Activated T-helper 1 cell treated with anti-CD3 and anti-CD28 coated beads, Interleukin-12 subunit alpha, Interleukin-12 subunit beta, Interleukin-2, Interleukin-4 antibody, amounts not matched to agents 30 ng/mL and 10 ng/mL and 1 ng/mL, durations not matched to agents 14 hours and 24 hours and 36 hours (primary cell): ENCODE measurements around the gene CD164L2. TPM values are rescaled to one million over a fixed set of nuclear protein-coding genes. Genes with fewer than 3 reads are reported as not detected.

Source experiments
- DNase-seq: peaks from one replicate; pipeline ENCODE4 v3.0.0; 2021; ENCODE audit warnings: low spot score
- H3K27ac Mint-ChIP-seq: one replicate; pipeline ENCODE4 v1.8.0; 2021; ENCODE audit warnings: mild to moderate bottlenecking, mixed read lengths
- H3K27me3 Mint-ChIP-seq: one replicate; pipeline ENCODE4 v1.8.0; 2022; ENCODE audit warnings: mild to moderate bottlenecking, moderate library complexity, mixed read lengths; ENCODE audit not compliant: insufficient read depth
- H3K36me3 Mint-ChIP-seq: one replicate; pipeline ENCODE4 v1.8.0; 2021; ENCODE audit warnings: low read depth, mixed read lengths
- H3K4me1 Mint-ChIP-seq: one replicate; pipeline ENCODE4 v1.8.0; 2021; ENCODE audit warnings: low read depth, mixed read lengths
- H3K4me3 Mint-ChIP-seq: one replicate; pipeline ENCODE4 v1.8.0; 2021; ENCODE audit warnings: mild to moderate bottlenecking, moderate library complexity, mixed read lengths
- H3K9me3 Mint-ChIP-seq: one replicate; pipeline ENCODE4 v1.8.0; 2021; ENCODE audit warnings: mixed read lengths
- intact Hi-C: fragments of 100-400 bp; cut with micrococcal nuclease; formaldehyde crosslinking; loops from one replicate; pipeline ENCODE4 v1.15.1; 2024
- total RNA-seq: library from RNA; stranded (reverse); gene quantifications from 2 replicates; pipeline ENCODE4 v1.2.3, GENCODE V29; 2022

The CD164L2 gene
- total RNA-seq, 1 donor from 2014 or later = not detected

DNA sequence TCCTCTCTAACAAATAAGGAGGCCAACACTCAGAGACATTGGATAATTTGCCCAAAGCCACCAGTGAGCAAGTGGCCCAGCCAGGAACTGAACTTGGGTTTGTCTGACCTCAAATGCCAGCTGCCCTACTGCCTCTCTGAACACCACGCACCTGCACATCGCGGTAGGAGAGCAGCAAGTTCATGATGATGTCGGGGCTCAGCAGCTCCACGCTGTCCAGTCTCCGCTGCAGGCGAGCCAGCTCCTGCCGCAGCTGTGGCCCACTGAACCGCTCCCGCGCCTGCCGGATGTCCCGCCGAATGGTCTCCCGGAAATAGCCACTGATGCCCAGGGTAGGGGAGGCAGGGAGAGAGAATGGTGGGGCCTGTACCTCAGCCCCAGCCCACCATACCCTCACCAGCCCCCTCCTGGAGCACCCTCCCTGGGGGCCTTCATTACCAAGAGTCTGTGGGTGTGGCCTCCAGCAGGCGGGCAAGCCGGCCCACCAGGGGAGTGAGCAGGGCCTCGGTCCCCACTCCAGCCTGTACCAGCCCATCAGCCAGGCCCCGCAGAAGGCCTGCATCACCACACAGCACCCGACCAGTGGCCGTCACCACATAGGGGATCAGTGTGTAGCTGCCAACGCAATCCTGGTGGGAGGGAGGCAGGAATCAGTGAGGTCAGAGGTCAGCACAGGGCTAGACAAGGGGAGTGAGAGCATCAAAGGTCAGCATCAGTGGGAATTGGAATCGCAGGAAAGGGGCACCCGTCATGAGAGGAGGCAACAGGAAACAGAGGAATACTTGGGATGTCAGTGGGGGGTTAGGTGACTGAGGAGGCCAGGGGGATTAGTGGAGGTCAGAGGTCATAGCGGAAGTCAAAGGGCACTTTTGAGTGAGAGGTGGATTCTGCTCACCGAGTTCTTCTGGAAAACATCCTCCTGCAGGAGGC lies 19.1 kb downstream of the CD164L2 start:
- H3K27ac Mint-ChIP-seq = peak overlapping the region; percentile 14
- DNase-seq = no peak
- H3K4me3 Mint-ChIP-seq = peak overlapping the region; percentile 37
- no peaks in the 10 kb centered on the region for H3K36me3 Mint-ChIP-seq
- no peaks in the 10 kb centered on the region for H3K9me3 Mint-ChIP-seq
- no peaks in the 10 kb centered on the region for H3K27me3 Mint-ChIP-seq
- intact Hi-C loops = loop anchor here (2.0 kb wide), 1 partner anchor 409 kb away; the partner anchor contains the start of gene STX12
- H3K4me1 Mint-ChIP-seq = peaks cover 39% of the 10 kb centered on the region

DNA sequence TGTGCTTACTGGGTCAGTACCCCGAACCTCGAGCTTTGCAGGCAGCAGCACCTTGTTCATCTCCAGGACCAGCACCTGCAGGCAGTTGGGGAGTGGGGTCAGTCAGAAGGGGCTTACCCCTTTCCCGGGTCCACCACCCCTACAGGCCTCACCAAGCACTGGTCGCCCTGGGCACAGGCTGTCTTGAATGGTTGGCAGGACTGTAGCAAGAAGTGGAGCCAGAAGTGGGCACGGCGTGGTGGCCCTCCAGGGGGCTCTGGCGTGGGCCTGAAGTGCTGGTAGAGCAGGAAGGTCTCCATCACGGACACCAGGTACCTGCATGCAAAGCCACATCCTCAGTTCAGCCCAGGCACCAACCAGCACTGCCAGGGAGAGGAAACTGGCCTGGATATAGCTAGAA lies 21.6 kb downstream of the CD164L2 start:
- intact Hi-C loops = no loop called here
- H3K27ac Mint-ChIP-seq = no peak overlapping the region
- H3K36me3 Mint-ChIP-seq = no peaks in the 10 kb centered on the region
- peaks cover 29% of the 10 kb centered on the region for H3K4me1 Mint-ChIP-seq
- no peaks in the 10 kb centered on the region for H3K27me3 Mint-ChIP-seq
- no peak for DNase-seq
- no peak overlapping the region for H3K4me3 Mint-ChIP-seq
- no peaks in the 10 kb centered on the region for H3K9me3 Mint-ChIP-seq

DNA sequence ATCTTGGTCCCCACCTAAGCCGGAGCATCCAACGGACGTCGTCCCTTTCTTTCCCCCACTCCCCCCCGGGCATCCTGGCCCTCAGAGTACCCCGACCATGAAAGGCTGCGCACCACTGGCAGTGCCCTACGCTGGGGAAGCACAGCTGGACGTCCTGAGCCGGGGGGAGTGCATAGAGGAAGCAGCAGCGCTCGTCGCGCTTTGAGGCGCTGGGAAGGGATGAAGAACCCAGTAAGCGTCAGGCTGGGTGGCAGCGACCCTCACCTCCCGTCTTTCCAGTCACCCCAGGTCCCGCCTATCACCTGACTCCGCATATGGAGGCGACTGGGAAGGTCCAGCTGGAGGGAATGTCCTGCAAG lies 22.1 kb downstream of the CD164L2 start:
- Mint-ChIP-seq H3K27me3 (no peaks in the 10 kb centered on the region), H3K36me3 (no peaks in the 10 kb centered on the region), H3K27ac (no peak overlapping the region), H3K4me1 (peaks cover 29% of the 10 kb centered on the region), H3K4me3 (peak overlapping the region; percentile 82), H3K9me3 (no peaks in the 10 kb centered on the region)
- DNase-seq = no peak
- intact Hi-C loops = no loop called here

DNA sequence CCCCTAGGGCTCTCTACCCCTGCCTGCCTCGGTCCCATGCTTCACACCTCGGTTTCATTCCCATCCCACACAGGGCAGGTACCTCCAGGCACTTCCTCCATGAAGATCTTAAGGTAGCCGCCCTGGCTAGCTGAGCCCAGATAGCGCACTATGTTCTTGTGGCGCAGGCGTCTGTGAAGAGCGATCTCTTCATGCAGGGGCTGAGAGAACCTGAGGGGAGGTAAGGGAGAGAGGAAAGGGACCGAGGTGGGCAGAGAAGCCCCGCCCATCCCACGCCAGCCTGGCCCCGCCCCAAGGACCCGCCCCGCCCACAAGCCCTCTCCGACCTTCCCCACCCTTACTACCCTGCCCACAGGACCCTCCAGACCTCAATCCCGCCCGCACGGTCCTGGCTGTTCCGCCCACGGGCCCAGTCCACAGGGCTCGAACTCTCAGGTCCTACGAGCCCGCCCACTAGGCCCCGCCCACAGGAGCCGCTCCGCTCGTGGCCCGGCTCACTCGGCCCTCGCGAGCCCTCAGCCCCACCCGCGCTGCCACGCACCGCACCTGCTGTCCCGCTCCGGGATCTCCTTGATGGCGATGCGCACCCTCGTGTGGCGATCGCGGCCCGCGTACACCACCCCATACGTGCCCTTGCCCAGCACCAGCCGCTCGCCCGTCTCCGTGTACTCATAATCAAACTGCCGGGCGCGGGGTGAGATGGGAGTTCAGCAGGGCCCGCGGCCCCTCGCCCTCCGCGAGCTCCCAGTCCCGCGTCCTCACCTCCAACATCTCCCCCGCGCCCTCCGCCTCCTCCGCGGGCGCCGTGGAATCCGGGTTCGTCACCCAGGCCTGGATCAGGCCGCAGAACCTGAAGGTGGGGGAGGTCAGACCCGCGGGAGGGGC lies 22.7 kb downstream of the CD164L2 start:
- DNase-seq = peak; percentile 47
- H3K9me3 Mint-ChIP-seq = no peaks in the 10 kb centered on the region
- H3K36me3 Mint-ChIP-seq = no peaks in the 10 kb centered on the region
- peaks cover 28% of the 10 kb centered on the region for H3K4me1 Mint-ChIP-seq
- H3K27me3 Mint-ChIP-seq = no peaks in the 10 kb centered on the region
- peak overlapping the region; percentile 33 for H3K27ac Mint-ChIP-seq
- intact Hi-C loops = no loop called here
- H3K4me3 Mint-ChIP-seq = peak overlapping the region; percentile 82

DNA sequence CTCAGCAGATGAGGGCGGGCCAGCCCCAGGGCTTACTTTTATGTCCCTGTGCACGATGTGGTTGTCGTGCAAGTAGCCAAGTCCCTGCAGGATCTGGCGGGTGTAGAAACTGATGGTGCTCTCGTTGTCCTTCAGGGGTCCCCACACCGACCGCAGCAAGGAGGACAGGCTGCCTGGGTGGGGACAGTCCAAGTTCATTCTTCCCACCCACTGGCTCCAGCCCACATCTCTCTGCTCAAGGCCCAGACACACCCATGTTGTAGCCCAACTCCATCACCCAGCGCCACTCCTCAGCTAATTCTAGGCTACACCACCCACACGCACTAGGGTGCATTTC lies 23.3 kb downstream of the CD164L2 start:
- Mint-ChIP-seq H3K27ac (peak overlapping the region; percentile 33), H3K9me3 (no peaks in the 10 kb centered on the region), H3K27me3 (no peaks in the 10 kb centered on the region), H3K4me3 (peak overlapping the region; percentile 82), H3K4me1 (peaks cover 23% of the 10 kb centered on the region), H3K36me3 (no peaks in the 10 kb centered on the region)
- DNase-seq = no peak
- intact Hi-C loops = no loop called here

DNA sequence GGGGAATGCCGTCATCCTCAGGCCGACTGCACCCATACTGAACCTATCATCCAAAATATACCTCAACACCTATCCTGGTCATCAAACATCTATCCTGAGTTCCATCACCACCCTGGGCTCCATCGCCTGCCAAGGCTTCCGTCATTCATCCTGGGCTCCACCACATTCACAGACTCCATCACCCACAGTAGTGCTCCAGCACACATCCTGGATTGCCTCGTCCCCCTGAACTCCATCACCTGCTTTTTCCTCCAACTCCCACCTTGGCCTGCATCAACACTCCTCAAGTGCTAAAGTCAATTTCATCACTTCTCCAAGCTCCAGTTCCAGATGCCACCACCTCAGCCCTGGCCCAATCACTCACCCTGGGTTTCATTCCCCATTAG lies 24.2 kb downstream of the CD164L2 start:
- Mint-ChIP-seq H3K27ac (peak overlapping the region; percentile 13), H3K4me3 (no peak overlapping the region)

DNA sequence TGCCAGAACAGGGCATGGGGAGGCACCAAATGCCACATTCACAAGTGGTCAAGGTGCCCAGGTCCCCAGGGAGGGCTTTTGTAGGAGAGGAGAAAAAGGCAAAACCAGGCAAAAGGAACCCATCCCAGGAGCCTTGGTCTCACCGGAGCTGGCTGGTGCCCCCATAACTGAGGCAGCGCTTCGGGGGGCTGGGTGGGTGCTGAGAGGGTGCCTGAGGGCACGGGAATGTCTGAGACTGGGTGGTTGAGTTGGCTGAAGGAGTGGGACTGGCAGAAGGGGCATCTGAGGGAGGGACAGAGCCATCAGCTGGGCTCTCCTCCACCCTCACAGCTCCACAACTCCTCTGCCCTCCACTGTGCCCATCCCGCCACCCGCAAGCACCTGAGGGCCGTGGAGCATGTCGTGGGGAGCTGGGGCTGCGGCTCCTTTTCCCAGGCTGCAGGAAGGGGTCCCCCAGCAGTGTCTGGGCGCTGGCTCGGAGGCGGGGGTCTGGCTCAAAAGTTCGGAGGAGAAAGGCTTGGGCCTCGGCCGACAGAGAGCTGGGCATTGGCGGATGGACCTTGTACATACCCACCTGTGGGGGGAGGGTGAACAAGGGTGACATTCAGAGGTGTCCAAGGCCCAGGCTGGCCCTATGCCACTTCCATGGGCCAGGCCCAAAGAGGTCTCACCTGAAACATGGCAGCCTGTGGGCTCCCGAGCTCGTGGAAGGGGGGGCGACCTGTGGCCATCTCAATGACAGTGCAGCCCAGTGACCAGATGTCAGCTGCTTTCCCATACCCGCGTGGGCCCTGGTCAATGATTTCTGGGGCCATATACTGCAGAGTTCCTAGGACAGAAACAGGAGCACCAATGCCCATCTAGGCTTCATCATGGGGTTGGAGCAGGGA lies 24.9 kb downstream of the CD164L2 start:
- Mint-ChIP-seq H3K36me3 (no peaks in the 10 kb centered on the region), H3K27ac (no peak overlapping the region), H3K4me3 (peak overlapping the region; percentile 58), H3K4me1 (peaks cover 22% of the 10 kb centered on the region), H3K9me3 (no peaks in the 10 kb centered on the region), H3K27me3 (no peaks in the 10 kb centered on the region)
- DNase-seq = no peak
- intact Hi-C loops = no loop called here

More for the DNA sequence above, 24.2 kb downstream of the CD164L2 start:
- intact Hi-C loops = no loop called here
- no peaks in the 10 kb centered on the region for H3K9me3 Mint-ChIP-seq
- peaks cover 22% of the 10 kb centered on the region for H3K4me1 Mint-ChIP-seq
- DNase-seq = no peak
- no peaks in the 10 kb centered on the region for H3K36me3 Mint-ChIP-seq
- H3K27me3 Mint-ChIP-seq = no peaks in the 10 kb centered on the region

DNA sequence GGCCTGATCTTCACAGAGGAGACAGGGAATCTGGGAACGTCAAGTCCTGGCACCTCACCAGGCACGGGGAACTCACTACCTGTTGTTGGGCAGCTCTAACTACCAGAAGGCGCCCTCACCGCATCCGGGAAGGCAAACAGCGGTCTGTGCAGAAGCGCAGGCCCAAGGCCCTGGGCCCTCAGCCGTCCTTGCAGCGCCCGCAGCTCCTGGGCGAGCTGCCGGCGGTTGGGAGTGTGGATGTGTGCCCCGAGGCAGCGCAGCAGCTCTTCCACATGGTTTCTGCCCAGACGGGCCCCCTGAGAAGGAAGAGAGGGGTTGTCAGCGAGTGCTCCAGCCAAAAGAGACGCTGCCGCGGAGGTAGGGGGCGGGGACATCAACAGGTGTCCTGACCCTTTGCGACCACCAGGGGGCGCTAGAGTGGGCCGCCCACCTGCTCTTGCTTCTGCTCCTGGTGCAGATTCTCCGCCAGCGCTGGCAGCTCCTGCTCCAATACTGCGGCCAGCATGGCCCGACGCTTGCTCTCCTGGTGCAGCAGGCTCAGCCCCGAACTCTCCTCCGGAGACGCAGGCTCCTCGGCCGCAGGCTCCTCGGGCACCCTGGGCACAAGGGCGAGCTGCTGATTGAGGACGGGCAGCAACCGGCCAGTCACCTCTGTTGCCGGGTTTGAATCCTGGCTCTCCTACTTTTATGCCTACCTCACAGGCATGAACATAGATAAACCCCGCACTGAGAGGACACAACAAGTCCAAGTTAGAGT lies 25.7 kb downstream of the CD164L2 start:
- H3K27ac Mint-ChIP-seq = peak overlapping the region; percentile 74
- H3K9me3 Mint-ChIP-seq = no peaks in the 10 kb centered on the region
- DNase-seq = peak; percentile 73
- intact Hi-C loops = loop anchor here (1.0 to 2.0 kb wide), 6 partner anchors 8 to 57 kb away; partner anchors contain the start of genes SYTL1 and TMEM222
- H3K36me3 Mint-ChIP-seq = no peaks in the 10 kb centered on the region
- H3K4me1 Mint-ChIP-seq = peaks cover 22% of the 10 kb centered on the region
- H3K4me3 Mint-ChIP-seq = peak overlapping the region; percentile 58
- no peaks in the 10 kb centered on the region for H3K27me3 Mint-ChIP-seq

DNA sequence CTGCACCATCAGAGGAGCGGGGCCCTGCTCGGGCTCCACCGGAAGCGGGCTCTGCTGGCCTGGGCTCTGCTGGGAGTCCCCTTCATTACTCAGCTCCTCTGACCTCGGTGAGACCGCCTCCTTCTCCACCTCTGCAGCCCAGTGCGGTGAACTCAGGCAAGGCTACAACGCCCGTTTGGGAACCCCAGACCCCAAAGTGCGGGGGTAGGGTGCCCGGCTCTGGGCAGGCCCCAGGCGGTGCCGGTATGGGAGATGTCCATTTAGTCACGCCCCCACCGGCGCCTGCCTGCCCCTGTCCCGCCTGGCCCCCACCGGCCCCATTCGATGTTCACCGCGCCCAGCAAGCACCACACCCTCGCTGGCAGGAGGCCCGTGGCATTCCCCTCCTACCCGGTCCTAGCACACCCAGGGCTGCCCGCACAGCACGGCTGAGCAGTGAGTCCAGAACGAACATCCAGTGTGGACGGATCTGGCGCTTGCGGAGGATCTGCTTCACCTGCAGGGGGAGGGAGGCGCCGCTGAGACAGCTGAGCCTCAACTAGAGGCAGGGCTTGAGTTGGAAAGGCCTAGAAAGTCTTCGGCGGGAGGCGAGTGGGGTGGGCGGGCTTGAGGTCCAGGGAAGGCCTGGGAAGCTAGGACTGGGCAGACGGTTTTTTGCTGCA lies 26.4 kb downstream of the CD164L2 start:
- no peaks in the 10 kb centered on the region for H3K27me3 Mint-ChIP-seq
- H3K27ac Mint-ChIP-seq = peak overlapping the region; percentile 74
- intact Hi-C loops = loop anchor here (1.0 to 2.0 kb wide), 6 partner anchors 9 to 56 kb away; partner anchors contain the start of genes SYTL1 and TMEM222
- H3K4me1 Mint-ChIP-seq = peaks cover 22% of the 10 kb centered on the region
- H3K4me3 Mint-ChIP-seq = peak overlapping the region; percentile 58
- H3K9me3 Mint-ChIP-seq = no peaks in the 10 kb centered on the region
- no peaks in the 10 kb centered on the region for H3K36me3 Mint-ChIP-seq
- no peak for DNase-seq

DNA sequence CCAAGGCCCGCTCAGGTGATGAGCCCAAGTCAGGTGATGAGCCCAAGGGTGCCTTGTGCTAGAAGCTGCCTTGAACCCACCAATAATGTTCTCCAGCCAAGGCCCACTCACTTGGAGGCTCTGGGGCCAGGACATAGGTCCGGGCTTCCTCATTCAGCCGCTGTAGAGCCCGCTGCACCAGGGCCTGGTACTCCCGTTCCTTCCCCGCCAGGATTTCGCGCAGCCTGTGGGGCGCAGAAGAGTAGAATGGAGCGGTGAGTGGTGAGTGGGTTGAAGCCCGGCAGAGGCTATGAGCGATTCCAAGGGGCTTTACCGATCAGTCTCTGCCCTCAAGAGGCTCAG lies 26.9 kb downstream of the CD164L2 start:
- DNase-seq = no peak
- Mint-ChIP-seq H3K9me3 (no peaks in the 10 kb centered on the region), H3K4me1 (peaks cover 22% of the 10 kb centered on the region), H3K27ac (no peak overlapping the region), H3K4me3 (peak overlapping the region; percentile 2), H3K27me3 (no peaks in the 10 kb centered on the region), H3K36me3 (peaks cover 3% of the 10 kb centered on the region)
- intact Hi-C loops = loop anchor here (2.0 kb wide), 1 partner anchor 55 kb away; no protein-coding TSS in a partner anchor

DNA sequence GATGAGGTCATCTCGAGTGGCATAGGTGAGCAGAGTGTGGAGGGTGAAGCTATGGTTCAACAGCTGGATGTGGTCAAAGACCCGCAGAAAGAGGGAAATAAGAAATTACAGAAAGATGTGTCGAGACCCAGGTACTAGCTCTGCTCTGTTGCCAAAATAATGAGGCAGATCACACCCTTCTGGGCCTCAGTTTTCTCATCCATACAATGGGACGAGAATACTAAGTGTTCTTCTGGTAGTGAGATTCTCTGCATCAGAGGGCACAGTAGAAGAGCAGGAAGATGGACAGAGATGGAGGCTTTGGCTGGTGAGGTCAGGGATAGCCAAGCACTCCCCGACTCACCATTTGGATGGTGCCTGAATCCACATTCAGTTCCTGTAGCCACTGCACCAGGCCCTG lies 27.4 kb downstream of the CD164L2 start:
- Mint-ChIP-seq H3K9me3 (no peaks in the 10 kb centered on the region), H3K36me3 (peaks cover 3% of the 10 kb centered on the region), H3K27ac (no peak overlapping the region), H3K4me1 (peaks cover 22% of the 10 kb centered on the region), H3K27me3 (no peaks in the 10 kb centered on the region), H3K4me3 (no peak overlapping the region)
- intact Hi-C loops = loop anchor here (2.0 kb wide), 1 partner anchor 55 kb away; no protein-coding TSS in a partner anchor
- DNase-seq = no peak
